Astrocyte (in vitro differentiated cells and primary cell): Measurements from ENCODE around the gene DPCD.

Experiments
- CTCF ChIP-seq: IDR thresholded peaks from 2 replicates; pipeline ENCODE4 v1.5.1; 2011; ENCODE audit warnings: low read depth, mild to moderate bottlenecking, inconsistent platforms, low read length, moderate library complexity; ENCODE audit not compliant: insufficient read depth
- EZH2 ChIP-seq: IDR thresholded peaks from 2 replicates; pipeline ENCODE4 v1.6.1; 2012; ENCODE audit warnings: mild to moderate bottlenecking, low read length, inconsistent platforms; ENCODE audit not compliant: insufficient read depth

GRCh38 chr10:101597091-101597900 lies 9.2 kb downstream of the DPCD start:
- TF ChIP-seq CTCF (no peak), EZH2 (no peak)
